ENCODE measurements around the gene CAMK2A.

The CAMK2A gene

DNA sequence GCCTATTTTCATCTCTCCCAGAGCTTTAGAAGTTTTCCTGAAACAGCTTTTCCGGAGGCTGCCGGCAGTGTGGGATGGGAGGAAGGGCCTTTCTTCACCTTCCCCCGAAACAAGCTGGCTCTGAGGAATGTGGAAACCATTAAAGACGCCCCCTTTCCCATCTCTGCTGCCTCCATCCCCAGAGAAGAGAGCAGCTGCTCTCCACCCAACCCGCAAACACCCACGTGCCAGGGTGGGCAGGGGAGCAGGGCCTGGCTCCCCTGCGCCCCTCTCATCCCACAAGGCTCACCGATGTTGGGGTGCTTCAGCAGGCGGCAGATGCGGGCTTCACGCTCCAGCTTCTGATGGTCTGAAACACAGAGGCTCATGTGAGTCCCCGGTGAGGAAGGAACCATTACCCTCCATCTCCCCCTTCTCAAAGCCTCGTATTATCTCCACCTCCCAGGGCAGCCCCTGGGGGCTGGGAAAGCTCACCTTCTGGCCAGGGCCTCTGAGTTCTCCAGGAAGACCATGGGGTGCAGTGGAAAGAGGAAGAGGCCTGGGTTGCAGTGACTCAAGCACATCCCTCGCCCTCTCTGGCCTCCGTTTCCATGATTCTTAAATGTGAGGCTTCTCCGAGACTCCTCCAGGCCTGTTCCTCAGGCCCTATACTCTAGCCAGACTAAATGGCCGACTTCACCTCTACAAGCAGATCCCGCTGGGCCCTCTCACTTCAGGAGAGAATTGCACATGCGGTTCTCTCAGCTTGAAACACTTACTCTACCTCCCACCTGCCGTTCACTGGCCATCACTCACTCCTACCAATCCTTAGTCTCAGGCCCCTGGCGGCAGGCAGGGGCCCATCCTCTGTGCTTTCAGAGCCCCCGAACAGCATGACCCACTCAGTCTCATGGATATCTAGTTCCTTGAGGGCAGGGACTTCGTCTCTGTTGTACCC, 24.6 kb downstream of the CAMK2A start:
- H3K9me3 Mint-ChIP-seq, result no peaks in the 10 kb centered on the region
- no peak overlapping the region for H3K27ac Mint-ChIP-seq
- H3K27me3 Mint-ChIP-seq, result no peaks in the 10 kb centered on the region
- no peaks in the 10 kb centered on the region for H3K4me1 Mint-ChIP-seq (ENCODE audit: low read depth)
- H3K4me3 Mint-ChIP-seq, result no peak overlapping the region
- H3K36me3 Mint-ChIP-seq (ENCODE audit: low read depth), result no peaks in the 10 kb centered on the region

DNA sequence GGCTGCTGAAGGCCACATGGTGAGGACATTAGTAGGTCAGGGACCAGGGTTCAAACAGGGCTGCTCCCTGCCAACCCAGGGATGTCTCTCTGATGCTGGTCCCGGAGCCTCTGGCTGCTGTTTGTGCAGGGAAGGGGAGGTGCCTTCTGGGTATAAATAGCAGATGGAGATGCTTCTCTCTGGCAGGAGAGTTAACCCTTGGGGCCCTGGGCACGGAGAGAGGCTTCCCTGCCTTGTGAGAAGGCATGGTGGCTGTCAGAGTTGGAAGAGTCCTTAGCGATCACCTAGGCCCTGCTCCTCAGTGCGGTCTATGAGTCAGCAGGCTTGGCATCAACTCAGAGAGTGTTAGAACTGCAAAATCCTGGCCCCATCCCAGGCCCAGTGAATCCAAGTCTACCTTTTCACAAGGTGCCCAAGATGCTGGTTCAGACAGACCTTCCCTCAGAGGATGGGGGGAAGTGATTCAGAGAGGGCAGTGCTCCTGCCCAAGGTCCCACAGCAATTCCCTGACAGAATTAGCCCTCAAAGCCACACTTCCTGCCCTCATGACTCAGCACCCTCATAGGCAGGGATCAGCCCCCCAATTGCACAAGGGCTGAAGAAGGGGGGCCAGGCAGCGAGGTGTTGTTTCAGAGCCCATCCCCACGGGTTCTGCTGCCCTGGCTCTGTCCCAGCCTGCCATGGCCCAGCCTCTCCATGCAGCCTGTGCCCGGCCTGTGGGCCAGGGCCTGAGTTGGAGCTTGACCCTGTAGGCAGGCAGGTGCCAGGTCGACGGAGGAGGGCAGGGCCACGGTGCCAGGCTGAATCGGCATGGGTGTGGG, 25.6 kb downstream of the CAMK2A start:
- H3K27me3 Mint-ChIP-seq, result no peaks in the 10 kb centered on the region
- no peaks in the 10 kb centered on the region for H3K4me1 Mint-ChIP-seq (ENCODE audit: low read depth)
- no peaks in the 10 kb centered on the region for H3K9me3 Mint-ChIP-seq
- H3K4me3 Mint-ChIP-seq, result no peak overlapping the region
- H3K36me3 Mint-ChIP-seq (ENCODE audit: low read depth), result no peaks in the 10 kb centered on the region
- H3K27ac Mint-ChIP-seq, result no peak overlapping the region

- Mint-ChIP-seq H3K27ac (no peak overlapping the region), H3K4me3 (no peak overlapping the region), H3K4me1 (ENCODE audit: low read depth) (no peaks in the 10 kb centered on the region), H3K27me3 (no peaks in the 10 kb centered on the region), H3K36me3 (ENCODE audit: low read depth) (no peaks in the 10 kb centered on the region), H3K9me3 (no peaks in the 10 kb centered on the region)
Measured at GRCh38 chr5:150263375-150263775, 26.2 kb downstream of the CAMK2A start.

GRCh38 chr5:150262502-150262901, 27.1 kb downstream of the CAMK2A start:
- Mint-ChIP-seq H3K27me3 (no peaks in the 10 kb centered on the region), H3K36me3 (ENCODE audit: low read depth) (no peaks in the 10 kb centered on the region), H3K9me3 (no peaks in the 10 kb centered on the region), H3K4me3 (no peak overlapping the region), H3K4me1 (ENCODE audit: low read depth) (no peaks in the 10 kb centered on the region), H3K27ac (no peak overlapping the region)

GRCh38 chr5:150261231-150261630, 28.3 kb downstream of the CAMK2A start:
- Mint-ChIP-seq H3K9me3 (no peaks in the 10 kb centered on the region), H3K36me3 (ENCODE audit: low read depth) (no peaks in the 10 kb centered on the region), H3K4me1 (ENCODE audit: low read depth) (no peaks in the 10 kb centered on the region), H3K27ac (no peak overlapping the region), H3K4me3 (no peak overlapping the region), H3K27me3 (no peaks in the 10 kb centered on the region)

- H3K4me1 Mint-ChIP-seq (ENCODE audit: low read depth), result no peaks in the 10 kb centered on the region
- no peak overlapping the region for H3K27ac Mint-ChIP-seq
- H3K4me3 Mint-ChIP-seq, result no peak overlapping the region
- H3K9me3 Mint-ChIP-seq, result no peaks in the 10 kb centered on the region
- no peaks in the 10 kb centered on the region for H3K36me3 Mint-ChIP-seq (ENCODE audit: low read depth)
- no peaks in the 10 kb centered on the region for H3K27me3 Mint-ChIP-seq
Measured at GRCh38 chr5:150258130-150258529, 31.4 kb downstream of the CAMK2A start.

DNA sequence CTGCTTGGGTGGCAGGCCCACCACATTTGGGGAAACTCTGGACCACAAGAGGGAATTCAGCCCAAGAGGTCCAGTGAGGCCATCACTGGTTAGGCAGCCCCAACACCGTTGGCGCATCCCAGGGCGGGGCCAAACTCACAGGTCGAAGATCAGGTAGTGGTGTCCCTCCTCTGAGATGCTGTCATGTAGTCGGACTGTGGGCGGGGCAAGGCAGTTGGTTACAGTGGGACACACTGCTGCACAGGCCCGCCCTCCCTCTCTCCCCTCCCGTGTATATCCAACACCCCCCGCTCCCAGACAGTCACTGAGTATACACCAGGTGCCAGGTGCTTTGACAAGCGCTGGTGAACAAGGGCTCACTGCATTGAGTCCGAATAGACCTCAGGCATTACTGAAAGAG, 32.1 kb downstream of the CAMK2A start:
- Mint-ChIP-seq H3K27me3 (no peaks in the 10 kb centered on the region), H3K4me1 (ENCODE audit: low read depth) (no peaks in the 10 kb centered on the region), H3K27ac (no peak overlapping the region), H3K9me3 (no peaks in the 10 kb centered on the region), H3K4me3 (no peak overlapping the region), H3K36me3 (ENCODE audit: low read depth) (no peaks in the 10 kb centered on the region)

DNA sequence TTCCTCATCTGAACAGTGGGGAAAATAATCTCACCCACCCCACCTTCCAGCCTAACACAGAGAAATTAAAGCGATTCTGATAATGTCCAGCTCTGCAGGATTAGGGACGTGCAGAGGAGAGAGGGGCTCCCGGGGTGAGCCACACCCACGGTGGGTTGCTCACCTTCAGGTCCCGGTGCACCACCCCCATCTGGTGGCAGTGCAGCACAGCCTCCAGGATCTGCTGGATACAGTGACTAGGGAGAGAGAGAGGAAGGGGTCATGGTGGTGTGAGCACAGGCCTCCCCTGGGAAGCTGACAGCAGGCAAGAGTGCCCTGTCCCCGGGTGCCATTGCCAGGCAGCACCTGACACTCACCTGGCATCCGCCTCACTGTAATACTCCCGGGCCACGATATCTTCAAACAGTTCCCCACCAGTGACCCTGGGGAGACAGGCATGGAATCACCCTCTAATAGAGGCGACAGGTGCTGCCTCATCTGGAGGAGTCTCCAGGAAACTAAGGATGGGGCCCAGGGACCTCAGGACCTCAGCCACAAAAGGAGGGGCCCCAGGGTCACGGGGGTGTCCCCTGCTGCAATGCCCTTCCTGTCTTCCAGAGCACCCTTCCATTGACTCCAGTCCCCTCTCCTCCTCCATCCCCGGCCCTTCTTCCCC, 33.0 kb downstream of the CAMK2A start:
- H3K4me1 Mint-ChIP-seq (ENCODE audit: low read depth), result no peaks in the 10 kb centered on the region
- no peaks in the 10 kb centered on the region for H3K36me3 Mint-ChIP-seq (ENCODE audit: low read depth)
- H3K4me3 Mint-ChIP-seq, result no peak overlapping the region
- no peak overlapping the region for H3K27ac Mint-ChIP-seq
- no peaks in the 10 kb centered on the region for H3K27me3 Mint-ChIP-seq
- no peaks in the 10 kb centered on the region for H3K9me3 Mint-ChIP-seq

DNA sequence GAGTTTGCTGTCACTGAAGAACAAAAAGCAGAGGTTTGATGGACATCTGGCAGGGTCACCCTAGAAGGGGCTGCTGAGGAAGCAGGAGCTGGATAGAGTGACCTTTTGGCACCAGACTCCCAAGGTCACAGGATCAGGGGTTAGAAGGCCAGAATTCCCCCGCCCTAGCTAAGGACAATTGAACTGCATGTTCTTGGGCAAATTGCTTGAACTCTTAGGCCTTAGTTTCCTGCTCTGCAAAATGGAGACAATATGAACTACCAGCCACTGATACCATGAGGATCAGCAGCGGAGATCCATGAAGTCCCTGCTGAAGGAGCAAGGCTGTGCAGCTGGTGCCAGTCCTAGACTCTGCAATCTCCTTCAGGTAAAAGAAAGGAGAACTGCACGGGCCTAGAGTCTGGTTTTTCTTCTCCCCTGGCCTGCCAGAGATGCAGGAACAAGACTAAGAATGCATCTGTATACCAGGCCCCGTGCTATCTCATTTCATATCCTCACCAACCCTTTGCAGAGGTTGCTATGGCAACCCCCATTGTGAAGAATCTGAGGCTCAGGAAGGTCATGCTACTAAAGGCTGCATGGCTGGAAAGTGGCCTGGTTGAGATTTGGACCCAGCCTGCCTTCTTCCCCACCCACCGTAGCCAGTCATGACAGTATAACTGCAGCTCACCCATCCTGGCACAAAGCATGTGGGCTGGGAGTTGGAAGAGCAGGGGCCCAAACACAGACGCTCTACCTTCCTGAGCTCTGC, 33.7 kb downstream of the CAMK2A start:
- no peak overlapping the region for H3K27ac Mint-ChIP-seq
- no peaks in the 10 kb centered on the region for H3K4me1 Mint-ChIP-seq (ENCODE audit: low read depth)
- no peak overlapping the region for H3K4me3 Mint-ChIP-seq
- H3K9me3 Mint-ChIP-seq, result no peaks in the 10 kb centered on the region
- no peaks in the 10 kb centered on the region for H3K27me3 Mint-ChIP-seq
- H3K36me3 Mint-ChIP-seq (ENCODE audit: low read depth), result no peaks in the 10 kb centered on the region

GRCh38 chr5:150254774-150255173, 34.8 kb downstream of the CAMK2A start:
- no peak overlapping the region for H3K27ac Mint-ChIP-seq
- H3K36me3 Mint-ChIP-seq (ENCODE audit: low read depth), result no peaks in the 10 kb centered on the region
- H3K27me3 Mint-ChIP-seq, result no peaks in the 10 kb centered on the region
- no peaks in the 10 kb centered on the region for H3K4me1 Mint-ChIP-seq (ENCODE audit: low read depth)
- H3K9me3 Mint-ChIP-seq, result no peaks in the 10 kb centered on the region
- H3K4me3 Mint-ChIP-seq, result no peak overlapping the region

GRCh38 chr5:150254363-150254762, 35.2 kb downstream of the CAMK2A start:
- H3K27me3 Mint-ChIP-seq, result no peaks in the 10 kb centered on the region

DNA sequence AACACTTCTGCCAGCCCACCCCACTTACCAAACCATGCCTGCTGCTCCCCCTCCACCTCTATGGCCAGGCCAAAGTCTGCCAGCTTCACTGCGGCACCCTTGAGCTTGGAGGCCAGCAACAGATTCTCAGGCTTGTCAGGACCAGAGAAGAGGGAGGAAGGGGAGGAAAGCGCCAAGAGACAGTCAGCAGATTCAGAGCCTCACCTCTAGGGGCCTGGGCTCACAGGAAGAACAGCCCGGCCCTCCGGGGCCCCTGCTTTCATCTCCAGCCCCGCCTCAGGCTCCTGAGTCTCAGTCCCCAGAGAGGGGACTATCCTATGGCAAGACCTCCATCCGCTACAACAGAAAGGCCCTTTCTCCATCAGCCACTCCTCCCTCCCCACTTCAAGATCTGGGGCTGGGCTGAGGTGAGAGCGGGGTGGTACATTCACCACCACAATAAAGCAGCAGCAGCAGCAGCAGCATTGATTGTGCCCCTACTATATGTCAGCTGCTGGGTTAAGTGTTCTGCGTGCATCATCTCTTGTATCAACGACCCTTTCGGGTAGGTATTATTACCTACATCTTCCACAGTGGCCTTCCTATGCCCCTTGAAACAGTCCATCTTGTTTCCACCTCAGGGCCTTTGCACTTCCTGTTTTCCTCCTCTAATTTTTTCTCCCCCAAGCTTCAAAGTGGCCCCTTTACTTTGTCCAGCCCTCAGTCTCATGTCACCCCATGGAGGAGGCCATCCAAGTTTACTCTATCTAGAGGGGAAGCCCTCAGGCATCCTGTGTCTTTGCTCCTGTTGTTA, 36.0 kb downstream of the CAMK2A start:
- Mint-ChIP-seq H3K4me1 (ENCODE audit: low read depth) (no peaks in the 10 kb centered on the region), H3K9me3 (no peaks in the 10 kb centered on the region), H3K27ac (no peak overlapping the region), H3K4me3 (no peak overlapping the region), H3K27me3 (no peaks in the 10 kb centered on the region), H3K36me3 (ENCODE audit: low read depth) (no peaks in the 10 kb centered on the region)

More at GRCh38 chr5:150254363-150254762, 35.2 kb downstream of the CAMK2A start:
- Mint-ChIP-seq H3K4me1 (ENCODE audit: low read depth) (no peaks in the 10 kb centered on the region), H3K36me3 (ENCODE audit: low read depth) (no peaks in the 10 kb centered on the region), H3K4me3 (no peak overlapping the region), H3K27ac (no peak overlapping the region), H3K9me3 (no peaks in the 10 kb centered on the region)

DNA sequence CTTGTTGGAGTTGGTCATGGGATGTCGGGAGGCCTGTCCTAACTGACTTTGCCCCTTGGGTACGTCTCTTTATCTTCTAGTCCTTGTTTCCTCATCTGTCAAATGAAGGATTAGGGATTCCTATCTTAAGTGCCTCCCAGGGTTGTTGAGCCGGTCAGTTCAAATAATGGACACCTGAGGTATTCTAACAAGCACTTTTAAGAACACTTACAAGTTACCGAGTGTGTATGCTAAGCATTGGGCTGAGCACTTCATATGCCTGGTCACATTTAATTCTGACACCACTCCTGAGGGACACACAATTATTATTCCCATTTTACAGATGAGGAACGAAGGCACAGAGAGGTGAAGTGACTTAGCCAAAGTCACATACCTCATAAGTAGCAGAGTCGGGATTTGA, 37.1 kb downstream of the CAMK2A start:
- no peaks in the 10 kb centered on the region for H3K36me3 Mint-ChIP-seq (ENCODE audit: low read depth)
- H3K27me3 Mint-ChIP-seq, result no peaks in the 10 kb centered on the region
- no peaks in the 10 kb centered on the region for H3K9me3 Mint-ChIP-seq
- H3K4me3 Mint-ChIP-seq, result no peak overlapping the region
- H3K27ac Mint-ChIP-seq, result no peak overlapping the region
- no peaks in the 10 kb centered on the region for H3K4me1 Mint-ChIP-seq (ENCODE audit: low read depth)

- Mint-ChIP-seq H3K4me3 (no peak overlapping the region), H3K4me1 (ENCODE audit: low read depth) (no peaks in the 10 kb centered on the region), H3K9me3 (no peaks in the 10 kb centered on the region), H3K27ac (no peak overlapping the region), H3K36me3 (ENCODE audit: low read depth) (no peaks in the 10 kb centered on the region), H3K27me3 (no peaks in the 10 kb centered on the region)
Measured at GRCh38 chr5:150251504-150251903, 38.1 kb downstream of the CAMK2A start.
